Nephron (organoid): ENCODE measurements around the gene SYNPR.

Experiments used
- H3K27ac Mint-ChIP-seq, 3 experiments: 2 replicates each; pipeline ENCODE4 v1.8.0; 2020; ENCODE audit warnings: mixed read lengths in 3 of 3, mild to moderate bottlenecking in 2 of 3, moderate library complexity in 1 of 3
- H3K27me3 Mint-ChIP-seq: 2 replicates; pipeline ENCODE4 v1.8.0; 2021; ENCODE audit warnings: low read depth, mild to moderate bottlenecking, moderate library complexity, mixed read lengths
- H3K36me3 Mint-ChIP-seq: 2 replicates; pipeline ENCODE4 v1.8.0; 2020; ENCODE audit warnings: low read depth, mixed read lengths
- H3K4me1 Mint-ChIP-seq: 2 replicates; pipeline ENCODE4 v1.8.0; 2020; ENCODE audit warnings: mixed read lengths
- H3K4me3 Mint-ChIP-seq, 3 experiments: 2 replicates each; pipeline ENCODE4 v1.8.0; 2020; ENCODE audit warnings: mild to moderate bottlenecking in 3 of 3, mixed read lengths in 3 of 3, moderate library complexity in 2 of 3
- H3K9me3 Mint-ChIP-seq: 2 replicates; pipeline ENCODE4 v1.8.0; 2020; ENCODE audit warnings: mixed read lengths
- CTCF ChIP-seq, 3 experiments: fragments of 200-600 bp; sonication (generic); IDR thresholded peaks; one replicate each; pipeline ENCODE4 v1.5.0; 2021; ENCODE audit warnings: antibody characterized with exemption in 3 of 3; ENCODE audit not compliant: unreplicated experiment in 3 of 3

SYNPR gene

GRCh38 chr3:63532521-63532920 lies 254.4 kb downstream of the SYNPR start:
- Mint-ChIP-seq H3K9me3 (peaks cover 4% of the 10 kb centered on the region), H3K27me3 (peaks cover 5% of the 10 kb centered on the region), H3K4me3 (no peak overlapping the region), H3K27ac (no peak overlapping the region), H3K4me1 (no peaks in the 10 kb centered on the region), H3K36me3 (no peaks in the 10 kb centered on the region)
- TF ChIP-seq CTCF (IDR thresholded peaks at IDR 0.05; ENCODE audit: unreplicated experiment in 3 of 3) = no peak

GRCh38 chr3:63538919-63539318 lies 260.8 kb downstream of the SYNPR start:
- Mint-ChIP-seq H3K27me3 (no peaks in the 10 kb centered on the region), H3K4me3 (no peak overlapping the region), H3K27ac (no peak overlapping the region), H3K36me3 (no peaks in the 10 kb centered on the region), H3K9me3 (no peaks in the 10 kb centered on the region), H3K4me1 (no peaks in the 10 kb centered on the region)
- no peak for TF ChIP-seq CTCF (IDR thresholded peaks at IDR 0.05; ENCODE audit: unreplicated experiment in 3 of 3)

GRCh38 chr3:63555767-63556166 lies 277.7 kb downstream of the SYNPR start:
- no peak overlapping the region for H3K4me3 Mint-ChIP-seq
- H3K27ac Mint-ChIP-seq = no peak overlapping the region
- H3K4me1 Mint-ChIP-seq = no peaks in the 10 kb centered on the region
- H3K27me3 Mint-ChIP-seq = peaks cover 2% of the 10 kb centered on the region
- no peak for TF ChIP-seq CTCF (IDR thresholded peaks at IDR 0.05; ENCODE audit: unreplicated experiment in 3 of 3)
- H3K9me3 Mint-ChIP-seq = no peaks in the 10 kb centered on the region
- H3K36me3 Mint-ChIP-seq = no peaks in the 10 kb centered on the region

- no peak for TF ChIP-seq CTCF (IDR thresholded peaks at IDR 0.05; ENCODE audit: unreplicated experiment in 3 of 3)
- Mint-ChIP-seq H3K9me3 (no peaks in the 10 kb centered on the region), H3K4me3 (no peak overlapping the region), H3K27me3 (no peaks in the 10 kb centered on the region), H3K36me3 (no peaks in the 10 kb centered on the region), H3K4me1 (no peaks in the 10 kb centered on the region), H3K27ac (no peak overlapping the region)
Observed at GRCh38 chr3:63556401-63556800, 278.3 kb downstream of the SYNPR start.

- Mint-ChIP-seq H3K9me3 (no peaks in the 10 kb centered on the region), H3K36me3 (no peaks in the 10 kb centered on the region), H3K4me1 (no peaks in the 10 kb centered on the region), H3K4me3 (no peak overlapping the region), H3K27ac (no peak overlapping the region), H3K27me3 (peaks cover 7% of the 10 kb centered on the region)
- no peak for TF ChIP-seq CTCF (IDR thresholded peaks at IDR 0.05; ENCODE audit: unreplicated experiment in 3 of 3)
Observed at GRCh38 chr3:63557912-63558311, 279.8 kb downstream of the SYNPR start.

- Mint-ChIP-seq H3K4me3 (no peak overlapping the region), H3K4me1 (no peaks in the 10 kb centered on the region), H3K9me3 (no peaks in the 10 kb centered on the region), H3K36me3 (no peaks in the 10 kb centered on the region), H3K27ac (no peak overlapping the region), H3K27me3 (peaks cover 9% of the 10 kb centered on the region)
- TF ChIP-seq CTCF (IDR thresholded peaks at IDR 0.05; ENCODE audit: unreplicated experiment in 3 of 3) = no peak
Observed at GRCh38 chr3:63559884-63560283, 281.8 kb downstream of the SYNPR start.
